Activated gamma-delta T cell treated with Interleukin-2 at 50 U/mL for 16 hours (primary cell): ENCODE data around the gene R3HDM2.

ENCODE experiments used
- DNase-seq: peaks from one replicate; pipeline ENCODE4 v3.0.0-alpha.2; 2020

Gene R3HDM2

DNA sequence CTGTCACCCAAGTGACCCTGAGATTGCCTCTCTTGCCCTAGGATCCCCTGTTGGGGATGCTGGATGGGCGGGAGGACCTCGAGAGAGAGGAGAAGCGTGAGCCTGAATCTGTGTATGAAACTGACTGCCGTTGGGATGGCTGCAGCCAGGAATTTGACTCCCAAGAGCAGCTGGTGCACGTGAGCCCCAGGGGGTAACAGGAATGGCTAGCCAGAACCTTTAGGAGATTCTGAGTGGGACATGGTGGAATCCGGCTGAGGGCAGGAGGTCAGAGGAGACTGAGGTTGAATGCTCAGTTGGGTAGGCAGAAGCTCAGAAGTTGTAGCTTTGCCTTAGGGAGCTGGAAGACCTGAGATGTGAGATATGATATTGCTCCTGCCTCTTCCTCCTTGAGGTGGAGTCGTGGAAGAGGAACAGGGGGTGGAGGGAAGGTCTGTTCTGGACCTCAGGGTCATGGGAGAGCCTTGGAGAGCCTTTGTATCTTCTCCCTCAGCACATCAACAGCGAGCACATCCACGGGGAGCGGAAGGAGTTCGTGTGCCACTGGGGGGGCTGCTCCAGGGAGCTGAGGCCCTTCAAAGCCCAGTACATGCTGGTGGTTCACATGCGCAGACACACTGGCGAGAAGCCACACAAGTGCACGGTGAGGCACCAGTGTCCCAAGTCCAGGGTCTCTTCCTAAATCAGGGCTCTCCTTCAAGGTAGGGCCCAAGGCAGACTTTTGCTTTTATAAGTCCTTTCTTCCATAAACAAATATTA lies 35.1 kb upstream of the R3HDM2 start:
- no peak for DNase-seq

- DNase-seq: no peak
Measured at GRCh38 chr12:57465030-57465746, 34.3 kb upstream of the R3HDM2 start.

DNA sequence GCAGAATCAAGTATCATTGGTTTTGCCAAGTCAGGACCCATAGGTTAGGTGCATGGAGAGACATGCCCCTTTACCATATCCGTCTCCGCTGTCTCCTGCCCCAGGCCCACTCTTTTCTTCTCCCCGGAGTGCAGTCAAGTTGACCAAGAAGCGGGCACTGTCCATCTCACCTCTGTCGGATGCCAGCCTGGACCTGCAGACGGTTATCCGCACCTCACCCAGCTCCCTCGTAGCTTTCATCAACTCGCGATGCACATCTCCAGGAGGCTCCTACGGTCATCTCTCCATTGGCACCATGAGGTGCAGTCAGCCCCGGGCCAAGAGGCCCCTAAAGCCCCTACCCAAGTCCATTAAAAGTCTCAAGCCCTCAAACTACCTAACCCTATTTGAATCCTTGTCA lies 33.7 kb upstream of the R3HDM2 start:
- DNase-seq: no peak

- no peak for DNase-seq
Measured at GRCh38 chr12:57462912-57463253, 32.0 kb upstream of the R3HDM2 start.

DNA sequence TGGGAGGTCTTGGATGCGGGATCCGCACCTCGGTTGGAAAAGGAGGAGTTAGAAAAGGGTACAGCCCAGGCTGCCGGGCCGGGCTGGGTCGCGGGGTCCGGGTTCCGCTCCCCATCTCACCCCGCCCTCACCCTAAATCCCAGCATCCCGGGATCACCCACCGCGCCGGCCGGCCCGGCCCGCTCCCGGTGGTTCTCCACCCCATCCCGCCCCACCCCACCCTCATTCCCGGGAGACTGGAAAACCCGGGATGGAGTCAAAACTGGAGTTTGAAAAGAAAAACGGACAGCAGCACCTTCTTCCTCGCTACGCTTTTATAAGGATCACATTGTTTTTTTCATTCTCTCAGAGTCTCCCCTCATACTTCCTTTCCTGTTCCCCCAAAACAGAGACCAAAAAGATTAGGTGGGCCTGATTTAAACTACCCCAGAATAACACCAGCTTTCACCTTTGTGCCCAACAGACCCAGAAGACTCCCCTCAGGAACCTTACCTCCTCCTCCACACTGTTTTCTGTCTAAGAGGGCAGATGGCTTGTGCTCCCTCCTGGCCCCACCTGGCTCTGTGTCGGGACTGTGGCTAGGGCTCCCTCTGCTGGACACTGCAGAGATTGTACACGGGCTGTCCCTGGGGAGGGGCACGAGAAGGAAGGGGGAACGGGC lies 31.5 kb upstream of the R3HDM2 start:
- peak; percentile 88 for DNase-seq

DNA sequence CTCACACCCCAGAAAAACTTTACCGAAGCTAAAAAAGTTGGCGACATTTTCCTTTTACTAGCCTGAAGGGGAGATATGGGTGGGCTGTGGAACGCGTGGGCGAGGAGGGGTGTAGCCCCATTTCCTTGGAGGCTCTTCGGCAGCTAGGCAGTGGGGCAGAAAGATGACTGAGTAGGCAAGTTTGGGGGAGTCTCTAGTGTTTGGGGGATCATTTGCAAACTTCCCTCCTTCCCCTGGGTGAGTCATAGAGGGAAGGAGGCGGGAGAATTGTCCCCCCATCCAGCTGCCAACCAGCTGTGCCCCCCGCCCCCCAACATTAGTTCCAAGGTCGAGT lies 31.0 kb upstream of the R3HDM2 start:
- no peak for DNase-seq

GRCh38 chr12:57461276-57461916 lies 30.6 kb upstream of the R3HDM2 start:
- DNase-seq: peak; percentile 33

GRCh38 chr12:57460841-57461275 lies 30.0 kb upstream of the R3HDM2 start:
- DNase-seq: no peak

DNA sequence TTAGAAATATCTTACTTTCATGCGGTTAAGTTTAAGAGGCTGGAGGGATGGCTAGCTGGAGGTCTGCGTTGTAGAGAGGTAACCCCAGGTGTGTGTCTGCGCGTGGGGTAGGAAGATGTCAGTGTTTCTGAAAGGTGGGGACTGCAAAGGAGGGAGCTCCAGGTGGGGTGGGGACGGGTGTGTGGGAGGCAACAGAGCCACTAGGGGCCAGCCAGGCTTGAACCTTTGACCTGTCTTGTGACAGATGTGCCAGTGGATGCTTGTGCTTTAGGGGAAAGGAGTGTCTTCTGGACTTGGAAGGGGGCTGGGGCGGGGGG lies 29.6 kb upstream of the R3HDM2 start:
- DNase-seq: no peak

GRCh38 chr12:57459750-57460467 lies 29.1 kb upstream of the R3HDM2 start, which contains the start of gene GLI1:
TSS of gene GLI1 (plus strand) at chr12:57459785. CDS start at chr12:57463692, 3,907 bp downstream.
- DNase-seq: no peak

DNA sequence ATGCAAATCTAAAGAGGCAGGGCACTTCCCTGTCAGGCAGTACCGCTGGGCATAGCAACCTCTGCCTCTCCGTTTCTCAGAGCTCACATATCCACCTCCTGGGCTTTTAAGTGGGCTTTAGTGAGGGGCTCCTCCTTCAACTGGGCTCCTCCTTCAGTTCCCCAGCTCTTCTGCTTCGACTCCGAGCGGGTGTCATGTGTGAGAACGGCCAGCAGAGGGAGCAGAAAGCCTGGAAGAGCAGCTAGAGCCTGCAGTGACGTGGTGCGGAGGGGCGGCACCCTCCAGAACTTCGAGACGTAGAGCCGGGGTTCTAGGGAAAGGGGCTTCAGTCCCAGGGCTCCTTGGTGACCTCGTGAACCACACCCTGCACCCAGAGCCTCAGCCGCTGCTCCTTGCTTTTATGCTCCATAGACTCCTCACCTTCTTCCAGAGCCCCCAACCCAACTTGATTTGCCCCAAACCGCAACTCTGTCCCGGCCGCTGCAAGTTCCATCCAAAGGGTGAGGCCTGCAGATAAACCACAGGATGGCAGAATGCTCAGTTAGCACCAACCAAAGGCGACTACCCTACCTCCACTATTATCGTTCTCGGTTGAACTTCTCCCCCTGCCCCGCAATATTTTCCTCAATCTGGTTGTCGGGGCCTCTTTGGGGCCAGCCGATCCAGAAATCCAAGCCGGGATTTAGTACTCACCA lies 28.4 kb upstream of the R3HDM2 start:
- peak; percentile 92 for DNase-seq

DNA sequence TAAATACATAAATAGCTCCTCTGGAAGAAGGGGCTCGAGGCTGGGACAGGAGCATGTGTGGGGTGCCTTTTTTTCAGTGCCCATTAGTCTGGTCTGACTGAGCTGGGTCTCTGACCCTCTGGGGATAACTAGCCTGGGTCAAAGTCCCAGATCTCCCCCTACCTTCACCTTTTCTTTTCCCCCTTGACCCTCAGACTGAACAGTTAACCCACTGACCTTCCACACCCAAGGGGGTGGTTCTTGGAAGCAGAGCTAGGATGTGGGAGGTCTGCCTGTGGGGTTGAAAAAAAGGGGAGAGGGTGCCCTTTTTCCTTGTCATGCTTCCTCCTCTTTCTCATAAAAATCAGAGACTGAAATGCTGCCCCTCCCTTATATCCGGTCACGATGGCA lies 27.8 kb upstream of the R3HDM2 start:
- no peak for DNase-seq

- DNase-seq: no peak
Measured at GRCh38 chr12:57456737-57457490, 26.1 kb upstream of the R3HDM2 start.

GRCh38 chr12:57456145-57456700 lies 25.4 kb upstream of the R3HDM2 start:
- DNase-seq: peak; percentile 42

DNA sequence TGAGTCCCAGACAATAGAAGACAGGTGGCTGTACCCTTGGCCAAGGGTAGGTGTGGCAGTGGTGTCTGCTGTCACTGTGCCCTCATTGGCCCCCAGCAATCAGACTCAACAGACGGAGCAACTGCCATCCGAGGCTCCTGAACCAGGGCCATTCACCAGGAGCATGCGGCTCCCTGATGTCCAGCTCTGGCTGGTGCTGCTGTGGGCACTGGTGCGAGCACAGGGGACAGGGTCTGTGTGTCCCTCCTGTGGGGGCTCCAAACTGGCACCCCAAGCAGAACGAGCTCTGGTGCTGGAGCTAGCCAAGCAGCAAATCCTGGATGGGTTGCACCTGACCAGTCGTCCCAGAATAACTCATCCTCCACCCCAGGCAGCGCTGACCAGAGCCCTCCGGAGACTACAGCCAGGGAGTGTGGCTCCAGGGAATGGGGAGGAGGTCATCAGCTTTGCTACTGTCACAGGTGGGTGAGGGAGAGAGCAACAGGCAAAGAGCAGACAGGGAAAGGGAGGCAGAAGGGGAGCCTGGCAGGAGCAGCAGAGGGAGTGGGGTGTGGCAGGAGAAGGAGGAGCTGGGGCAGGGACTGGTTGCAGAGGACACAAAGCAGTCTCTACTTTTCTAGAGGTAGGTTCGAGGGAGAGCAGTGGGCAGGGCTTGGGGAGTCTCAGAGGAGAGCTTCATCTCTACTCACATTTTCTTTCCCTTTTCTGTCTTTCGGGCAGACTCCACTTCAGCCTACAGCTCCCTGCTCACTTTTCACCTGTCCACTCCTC lies 24.7 kb upstream of the R3HDM2 start:
- no peak for DNase-seq

GRCh38 chr12:57454566-57455373 lies 23.9 kb upstream of the R3HDM2 start, which contains the start of gene INHBE:
TSS of gene INHBE (plus strand) at chr12:57455307. CDS start at chr12:57455537, 230 bp downstream.
- DNase-seq: no peak

DNA sequence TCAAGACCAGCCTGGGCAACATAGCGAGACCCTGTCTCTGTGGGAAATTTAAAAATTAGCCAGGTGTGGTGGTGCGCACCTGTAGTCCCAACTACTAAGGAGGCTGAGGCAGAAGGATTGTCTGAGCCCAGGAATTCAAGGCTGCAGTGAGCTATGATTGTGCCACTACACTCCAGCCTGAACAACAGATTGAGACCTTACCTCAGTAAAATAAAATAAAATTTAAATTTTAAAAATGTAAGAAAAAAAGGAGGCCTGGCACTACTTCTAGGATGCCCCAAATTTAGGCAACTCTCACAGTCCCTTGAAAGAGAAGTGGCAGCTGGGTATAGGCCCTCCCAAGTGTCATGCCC lies 23.3 kb upstream of the R3HDM2 start:
- no peak for DNase-seq

DNA sequence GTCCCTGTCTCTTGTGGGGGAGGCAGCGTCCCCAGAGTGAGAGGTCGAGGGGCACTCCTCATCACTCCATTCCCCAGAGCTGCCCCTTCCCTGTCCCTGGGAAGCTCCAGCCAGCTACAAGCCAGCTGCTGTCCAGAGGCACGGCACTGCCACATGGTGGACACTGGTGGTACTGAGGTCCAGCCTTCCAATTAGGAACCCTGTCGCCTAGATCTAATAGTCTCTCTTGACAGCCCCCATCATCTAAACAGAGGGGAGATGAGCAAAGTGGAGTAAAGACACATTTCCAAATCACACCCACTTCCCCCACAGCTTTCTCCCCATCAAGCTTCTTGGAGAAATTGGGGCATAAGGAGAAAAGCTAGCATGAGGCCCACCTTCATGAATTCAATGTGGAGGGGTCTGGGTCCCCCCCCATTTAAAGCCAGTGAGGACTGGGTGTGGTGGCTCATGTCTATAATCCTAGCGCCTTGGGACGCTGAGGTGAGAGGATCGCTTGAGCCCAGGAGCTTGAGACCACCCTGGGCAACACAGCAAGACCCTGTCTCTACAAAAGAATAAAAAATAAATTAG lies 22.2 kb upstream of the R3HDM2 start:
- DNase-seq: peak; percentile 19
